HCT116 (cell line): ENCODE data around the gene TCOF1. TPM values are rescaled to one million over a fixed set of nuclear protein-coding genes. Genes with fewer than 3 reads are reported as not detected.

Source experiments
- ATAC-seq: fragments of 200-7000 bp; cut with Tn5 transposase; 2 replicates; pipeline ENCODE4 v1.9.1; 2020; ENCODE audit warnings: mild to moderate bottlenecking, moderate library complexity
- BruUV-seq: library from RNA; stranded (reverse); fragments of 400-500 nt; replicated peaks from 2 replicates; lab custom pipeline; 2021; lab: Mats Ljungman, UMichigan
- CTCF ChIA-PET: fragments of 300-600 bp; sonication (Branson Sonifier 250); formaldehyde crosslinking; loops from one replicate; lab custom pipeline; 2021; ENCODE audit warnings: antibody characterized with exemption; lab: Charles Lee
- POLR2A ChIA-PET: fragments of 300-600, 350-600 bp; sonication (Branson Sonifier 250); formaldehyde crosslinking; loops from one replicate; lab custom pipeline; 2021; ENCODE audit warnings: antibody characterized with exemption; lab: Charles Lee
- RAD21 ChIA-PET, 2 experiments: fragments of 300-600 bp; sonication (Branson Sonifier 250); formaldehyde crosslinking; loops; one replicate each; lab custom pipeline; 2023; ENCODE audit warnings: low total read pairs in 2 of 2; ENCODE audit not compliant: uncharacterized antibody in 2 of 2, unreplicated experiment in 2 of 2, low non-redundant PET in 1 of 2; lab: Charles Lee
- DNase-seq: peaks from one replicate; pipeline ENCODE4 v3.0.0-alpha.2; 2010; ENCODE audit warnings: low read depth, low spot score
- H2AFZ ChIP-seq: fragments of 200-600 bp; shearing (Covaris generic), sonication (generic); 2 replicates; pipeline ENCODE4 v1.6.1; 2017; ENCODE audit warnings: low read depth, mixed run types, mixed read lengths, antibody characterized with exemption, low read length; ENCODE audit not compliant: poor library complexity, severe bottlenecking
- H3K27ac ChIP-seq: 2 replicates; pipeline ENCODE4 v1.5.1; 2012; ENCODE audit warnings: low read depth, low read length
- H3K27me3 ChIP-seq: fragments of 200-600 bp; sonication (generic); 2 replicates; pipeline ENCODE4 v1.6.1; 2016; ENCODE audit warnings: mixed run types, low read length, mixed read lengths; ENCODE audit not compliant: insufficient read depth
- H3K36me3 ChIP-seq, 2 experiments: fragments of 200-500 bp in 1 of 2; fragments of 200-600 bp in 1 of 2; sonication (Bioruptor generic) in 1 of 2; sonication (generic) in 1 of 2; 2 replicates each; pipeline versions ENCODE4 v1.5.1 to v1.6.1; 2014 to 2016; ENCODE audit warnings: low read length in 2 of 2, inconsistent platforms in 1 of 2, mixed read lengths in 1 of 2, mixed run types in 1 of 2; ENCODE audit not compliant: insufficient read depth in 2 of 2, control insufficient read depth in 1 of 2
- H3K4me1 ChIP-seq, 2 experiments: fragments of 200-600 bp in 1 of 2; sonication (generic) in 1 of 2; 2 replicates each; pipeline versions ENCODE4 v1.5.1 to v1.6.1; 2012 to 2017; ENCODE audit warnings: low read length in 2 of 2, inconsistent platforms in 1 of 2, mild to moderate bottlenecking in 1 of 2, mixed read lengths in 1 of 2, mixed run types in 1 of 2, moderate library complexity in 1 of 2; ENCODE audit not compliant: insufficient read depth in 2 of 2, control insufficient read depth in 1 of 2
- H3K4me2 ChIP-seq: fragments of 200-600 bp; sonication (generic); 2 replicates; pipeline ENCODE4 v1.6.1; 2017; ENCODE audit warnings: mixed run types, low read length, mixed read lengths
- H3K4me3 ChIP-seq, 2 experiments: fragments of 200-600 bp in 1 of 2; sonication (generic) in 1 of 2; replicated peaks in 1 of 2; 2 replicates each; pipeline ENCODE4 v1.5.1; 2011 to 2016; ENCODE audit warnings: low read length in 2 of 2, control low read depth in 1 of 2, low read depth in 1 of 2, mild to moderate bottlenecking in 1 of 2, mixed read lengths in 1 of 2, mixed run types in 1 of 2
- H3K79me2 ChIP-seq: fragments of 200-600 bp; sonication (generic); 2 replicates; pipeline ENCODE4 v1.6.1; 2017; ENCODE audit warnings: mild to moderate bottlenecking, mixed run types, low read length, moderate library complexity, mixed read lengths; ENCODE audit not compliant: insufficient read depth
- H3K9ac ChIP-seq: fragments of 200-600 bp; sonication (generic); 2 replicates; pipeline ENCODE4 v1.6.1; 2016; ENCODE audit warnings: low read length, mixed read lengths
- H3K9me2 ChIP-seq: fragments of 200-600 bp; sonication (generic), shearing (Covaris generic); 2 replicates; pipeline ENCODE4 v1.6.1; 2017; ENCODE audit warnings: mixed run types, mild to moderate bottlenecking, moderate library complexity; ENCODE audit not compliant: insufficient read depth
- H3K9me3 ChIP-seq, 2 experiments: fragments of 200-500 bp in 1 of 2; fragments of 200-600 bp in 1 of 2; sonication (Bioruptor generic) in 1 of 2; sonication (generic) in 1 of 2; 2 replicates each; pipeline ENCODE4 v1.6.1; 2014 to 2017; ENCODE audit warnings: low read length in 2 of 2, mixed read lengths in 2 of 2, inconsistent platforms in 1 of 2, low read depth in 1 of 2, mild to moderate bottlenecking in 1 of 2, mixed run types in 1 of 2, moderate library complexity in 1 of 2; ENCODE audit not compliant: control insufficient read depth in 1 of 2, insufficient read depth in 1 of 2
- H4K20me1 ChIP-seq: fragments of 200-600 bp; sonication (generic), shearing (Covaris generic); 2 replicates; pipeline ENCODE4 v1.6.1; 2017; ENCODE audit warnings: mixed run types, mild to moderate bottlenecking, moderate library complexity; ENCODE audit not compliant: insufficient read depth
- CEBPB ChIP-seq: IDR thresholded peaks from 2 replicates; pipeline ENCODE4 v1.6.1; 2012; ENCODE audit warnings: low read depth
- FOSL1 ChIP-seq: IDR thresholded peaks from 2 replicates; pipeline ENCODE4 v1.6.1; 2012; ENCODE audit warnings: low read depth
- JUND ChIP-seq: IDR thresholded peaks from 2 replicates; pipeline ENCODE4 v1.6.1; 2012
- MAX ChIP-seq: IDR thresholded peaks from 2 replicates; pipeline ENCODE4 v1.6.1; 2012
- POLR2A ChIP-seq: IDR thresholded peaks from 2 replicates; pipeline ENCODE4 v1.7.0; 2011; ENCODE audit warnings: borderline replicate concordance; ENCODE audit not compliant: insufficient read depth, insufficient read length; ENCODE audit errors: extremely low read depth
- POLR2AphosphoS5 ChIP-seq: IDR thresholded peaks from 2 replicates; pipeline ENCODE4 v1.6.1; 2011; ENCODE audit warnings: mild to moderate bottlenecking, low read depth, low read length, moderate library complexity
- RAD21 ChIP-seq: IDR thresholded peaks from 2 replicates; pipeline ENCODE4 v1.6.1; 2012; ENCODE audit warnings: low read depth, mild to moderate bottlenecking
- SP1 ChIP-seq: IDR thresholded peaks from 2 replicates; pipeline ENCODE4 v1.6.1; 2012; ENCODE audit warnings: low read depth
- TCF7L2 ChIP-seq: IDR thresholded peaks from 2 replicates; pipeline ENCODE4 v1.7.0; 2011; ENCODE audit warnings: borderline replicate concordance, inconsistent platforms; ENCODE audit not compliant: insufficient read depth, insufficient read length; ENCODE audit errors: extremely low read depth
- intact Hi-C: fragments of 100-400 bp; cut with micrococcal nuclease; formaldehyde crosslinking; loops from 2 replicates; pipeline ENCODE4 v1.10.0; 2022
- total RNA-seq: library from RNA; stranded (reverse); gene quantifications from one replicate; pipeline ENCODE4 v1.2.1, GENCODE V29; 2021; ENCODE audit not compliant: unreplicated experiment
- TF ChIP-seq, protein P1 (sequence below), 3 experiments: fragments of 200-600 bp in 1 of 3; sonication (generic) in 1 of 3; IDR thresholded peaks in 2 of 3; conservative IDR thresholded peaks in 1 of 3; 2 replicates each; pipeline ENCODE4 v1.5.1; 2012 to 2017; ENCODE audit warnings: low read depth in 2 of 3, low read length in 2 of 3, antibody characterized with exemption in 1 of 3, borderline replicate concordance in 1 of 3, control low read depth in 1 of 3, mild to moderate bottlenecking in 1 of 3, mixed read lengths in 1 of 3, mixed run types in 1 of 3, moderate library complexity in 1 of 3; ENCODE audit not compliant: insufficient read depth in 1 of 3
- TF ChIP-seq, protein P2 (sequence below): IDR thresholded peaks from 2 replicates; pipeline ENCODE4 v1.6.1; 2012

TCOF1 gene
- total RNA-seq, 1 experiment from 2014 or later, result 94.7 TPM

- intact Hi-C loops, result no loop called here
- H3K36me3 ChIP-seq, result peaks cover 70 to 83% of the 10 kb centered on the region in 2 experiments; a peak in 3 of 4 replicates
Measured at GRCh38 chr5:150368526-150368925, 11.0 kb downstream of the TCOF1 start.

More at GRCh38 chr5:150368526-150368925, 11.0 kb downstream of the TCOF1 start:
- Histone ChIP-seq H3K9ac (no peak overlapping the region), H3K9me3 (no peaks in the 10 kb centered on the region), H3K4me1 (no peaks in the 10 kb centered on the region), H4K20me1 (no peaks in the 10 kb centered on the region), H3K9me2 (no peaks in the 10 kb centered on the region), H3K4me2 (no peak overlapping the region), H3K79me2 (peaks cover 42% of the 10 kb centered on the region), H3K27ac (no peak overlapping the region), H3K4me3 (no peak overlapping the region), H3K27me3 (no peaks in the 10 kb centered on the region), H2AFZ (no peak overlapping the region)
- no peak for DNase-seq
- TF ChIP-seq FOSL1 (no peak), CEBPB (no peak), JUND (no peak), RAD21 (no peak), POLR2AphosphoS5 (no peak), SP1 (no peak), POLR2A (no peak), TCF7L2 (no peak), MAX (no peak)
- TF ChIP-seq, protein P1, sequence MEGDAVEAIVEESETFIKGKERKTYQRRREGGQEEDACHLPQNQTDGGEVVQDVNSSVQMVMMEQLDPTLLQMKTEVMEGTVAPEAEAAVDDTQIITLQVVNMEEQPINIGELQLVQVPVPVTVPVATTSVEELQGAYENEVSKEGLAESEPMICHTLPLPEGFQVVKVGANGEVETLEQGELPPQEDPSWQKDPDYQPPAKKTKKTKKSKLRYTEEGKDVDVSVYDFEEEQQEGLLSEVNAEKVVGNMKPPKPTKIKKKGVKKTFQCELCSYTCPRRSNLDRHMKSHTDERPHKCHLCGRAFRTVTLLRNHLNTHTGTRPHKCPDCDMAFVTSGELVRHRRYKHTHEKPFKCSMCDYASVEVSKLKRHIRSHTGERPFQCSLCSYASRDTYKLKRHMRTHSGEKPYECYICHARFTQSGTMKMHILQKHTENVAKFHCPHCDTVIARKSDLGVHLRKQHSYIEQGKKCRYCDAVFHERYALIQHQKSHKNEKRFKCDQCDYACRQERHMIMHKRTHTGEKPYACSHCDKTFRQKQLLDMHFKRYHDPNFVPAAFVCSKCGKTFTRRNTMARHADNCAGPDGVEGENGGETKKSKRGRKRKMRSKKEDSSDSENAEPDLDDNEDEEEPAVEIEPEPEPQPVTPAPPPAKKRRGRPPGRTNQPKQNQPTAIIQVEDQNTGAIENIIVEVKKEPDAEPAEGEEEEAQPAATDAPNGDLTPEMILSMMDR (IDR thresholded peaks at IDR 0.05 in 2 of 3, conservative IDR thresholded peaks at IDR 0.05 in 1 of 3; ENCODE audit: borderline replicate concordance in 1 of 3, insufficient read depth in 1 of 3, low read depth in 2 of 3, low read length in 2 of 3), result no peak
- TF ChIP-seq, protein P2, sequence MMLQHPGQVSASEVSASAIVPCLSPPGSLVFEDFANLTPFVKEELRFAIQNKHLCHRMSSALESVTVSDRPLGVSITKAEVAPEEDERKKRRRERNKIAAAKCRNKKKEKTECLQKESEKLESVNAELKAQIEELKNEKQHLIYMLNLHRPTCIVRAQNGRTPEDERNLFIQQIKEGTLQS, result no peak
- POLR2A ChIA-PET, result no interaction called here
- no TSS peak for BruUV-seq
- RAD21 ChIA-PET, result no interaction called here
- CTCF ChIA-PET, result no interaction called here
- ATAC-seq, result no peak
